GM12878 (cell line): ENCODE measurements around the gene CADPS. TPM values are rescaled to one million over a fixed set of nuclear protein-coding genes. Genes with fewer than 3 reads are reported as not detected.

Experiments used
- ATAC-seq: fragments of 200-7000 bp; cut with Tn5 transposase; 3 replicates; pipeline ENCODE4 v1.9.1; 2020; ENCODE audit warnings: mild to moderate bottlenecking, moderate library complexity
- BruUV-seq: library from RNA; stranded (reverse); fragments of 400-500 nt; replicated peaks from 2 replicates; lab custom pipeline; 2021; lab: Mats Ljungman, UMichigan
- CTCF ChIA-PET: fragments of 300-600 bp; sonication (Branson Sonifier 250); formaldehyde crosslinking; extraction: SDS; loops from one replicate; lab custom pipeline; 2021; ENCODE audit warnings: inconsistent platforms; lab: Yijun Ruan, JAX
- POLR2A ChIA-PET: fragments of 350-600 bp; formaldehyde crosslinking; extraction: SDS; loops from one replicate; lab custom pipeline; 2021; ENCODE audit warnings: inconsistent platforms; lab: Charles Lee
- RAD21 ChIA-PET: fragments of 300-600 bp; sonication (Branson Sonifier 250); formaldehyde crosslinking; loops from one replicate; lab custom pipeline; 2023; ENCODE audit warnings: antibody characterized with exemption; ENCODE audit not compliant: unreplicated experiment; lab: Charles Lee
- SMC1A ChIA-PET: fragments of 300-600 bp; sonication (Branson Sonifier 250); formaldehyde crosslinking; loops from one replicate; lab custom pipeline; 2023; ENCODE audit not compliant: unreplicated experiment, uncharacterized antibody; lab: Charles Lee
- DNase-seq: peaks from one replicate; pipeline ENCODE4 v3.0.0-alpha.2; 2011; ENCODE audit warnings: low read depth, low spot score
- FAIRE-seq: peaks from 3 replicates; lab custom pipeline; 2011; peaks lifted over from hg19 to GRCh38; lab: Jason Lieb, UNC
- H2AFZ ChIP-seq: 2 replicates; pipeline ENCODE4 v1.6.0; 2011; ENCODE audit warnings: low read depth, low read length, control low read depth; ENCODE audit not compliant: control insufficient read depth
- H3K27ac ChIP-seq: 2 replicates; pipeline ENCODE4 v1.5.1; 2011; ENCODE audit warnings: control low read depth; ENCODE audit not compliant: control insufficient read depth, insufficient read depth
- H3K27me3 ChIP-seq, 2 experiments: replicated peaks in 1 of 2; 2 replicates each; pipeline versions ENCODE4 v1.6.0 to v1.6.1; 2011; ENCODE audit warnings: low read length in 1 of 2; ENCODE audit not compliant: control insufficient read depth in 2 of 2, insufficient read depth in 2 of 2
- H3K36me3 ChIP-seq, 2 experiments: 2 replicates each; pipeline ENCODE4 v1.5.1; 2011; ENCODE audit warnings: low read length in 1 of 2; ENCODE audit not compliant: control insufficient read depth in 2 of 2, insufficient read depth in 2 of 2
- H3K4me1 ChIP-seq: 2 replicates; pipeline ENCODE4 v1.6.1; 2011; ENCODE audit warnings: mild to moderate bottlenecking, low read length, moderate library complexity, mixed read lengths; ENCODE audit not compliant: control insufficient read depth, insufficient read depth
- H3K4me2 ChIP-seq: 2 replicates; pipeline ENCODE4 v1.6.0; 2011; ENCODE audit warnings: control low read depth; ENCODE audit not compliant: control insufficient read depth, insufficient read depth
- H3K4me3 ChIP-seq: fragments of 200-600 bp; sonication (generic); 2 replicates; pipeline ENCODE4 v1.5.1; 2016
- H3K79me2 ChIP-seq: 2 replicates; pipeline ENCODE4 v1.6.0; 2011; ENCODE audit warnings: low read length; ENCODE audit not compliant: control insufficient read depth, insufficient read depth
- H3K9ac ChIP-seq: 2 replicates; pipeline ENCODE4 v1.8.0; 2011; ENCODE audit warnings: low read length, control low read depth, mixed read lengths; ENCODE audit not compliant: control insufficient read depth, insufficient read depth
- H3K9me3 ChIP-seq: replicated peaks from 3 replicates; pipeline ENCODE4 v1.5.1; 2011; ENCODE audit warnings: mild to moderate bottlenecking, low read length; ENCODE audit not compliant: control insufficient read depth, insufficient read depth
- H4K20me1 ChIP-seq: 2 replicates; pipeline ENCODE4 v1.6.0; 2011; ENCODE audit not compliant: control insufficient read depth, insufficient read depth
- BCL3 ChIP-seq: IDR thresholded peaks from 2 replicates; pipeline ENCODE4 v1.6.1; 2011; ENCODE audit warnings: borderline replicate concordance, low read depth, mild to moderate bottlenecking, moderate library complexity, low read length; ENCODE audit not compliant: insufficient read depth, poor library complexity, severe bottlenecking
- FOS ChIP-seq: IDR thresholded peaks from 3 replicates; pipeline ENCODE4 v1.6.1; 2011; ENCODE audit warnings: borderline replicate concordance; ENCODE audit not compliant: insufficient read length; ENCODE audit errors: extremely low read depth
- NR2C1 ChIP-seq: fragments of 450-650 bp; IDR thresholded peaks from 2 replicates; pipeline ENCODE4 v1.6.1; 2017; ENCODE audit warnings: antibody characterized with exemption, mild to moderate bottlenecking, moderate library complexity
- RAD51 ChIP-seq: fragments of 450-650 bp; IDR thresholded peaks from 2 replicates; pipeline ENCODE4 v1.6.1; 2016; ENCODE audit warnings: moderate library complexity, mild to moderate bottlenecking, inconsistent platforms
- SKIL ChIP-seq: fragments of 450-650 bp; IDR thresholded peaks from 2 replicates; pipeline ENCODE4 v1.6.1; 2017; ENCODE audit warnings: mild to moderate bottlenecking, low read depth, inconsistent platforms; ENCODE audit not compliant: poor library complexity, severe bottlenecking
- SMC3 ChIP-seq: IDR thresholded peaks from 2 replicates; pipeline ENCODE4 v1.6.1; 2011; ENCODE audit warnings: low read length, improper control_type of control experiment, borderline replicate concordance
- SPI1 ChIP-seq: IDR thresholded peaks from 2 replicates; pipeline ENCODE4 v1.6.1; 2011; ENCODE audit warnings: low read depth, mild to moderate bottlenecking, low read length, moderate library complexity, borderline replicate concordance; ENCODE audit not compliant: insufficient read depth
- WGBS: methylation state at CpG from one replicate; pipeline ENCODE4 v1.1.6; 2016; ENCODE audit warnings: low lambda C conversion rate; ENCODE audit not compliant: insufficient replicate concordance, insufficient coverage; ENCODE audit errors: missing lambda C conversion rate; 5-methylcytosine and 5-hydroxymethylcytosine counted together
- in situ Hi-C: fragments of 300-500 bp; cut with MboI; formaldehyde crosslinking; loops from 9 replicates; pipeline ENCODE4 v1.14.3; 2018; ENCODE audit warnings: mixed read lengths
- intact Hi-C: fragments of 100-400 bp; cut with micrococcal nuclease; formaldehyde crosslinking; loops from one replicate; pipeline ENCODE4 v1.14.2; 2022; ENCODE audit not compliant: unreplicated experiment
- polyA plus RNA-seq, 11 experiments: library from polyadenylated mRNA; depleted of rRNA in 4 of 11; unstranded in 6 of 11; stranded (reverse) in 5 of 11; fragments of >200 nt; fragmentation: Nextera tagmentation in 4 of 11; fragmentation: Illumina TruSeq in 1 of 11; extraction: Ambion mirVana in 4 of 11; extraction: Trizol in 1 of 11; gene quantifications; 1 replicate in 1 of 11; 2 replicates in 10 of 11; pipeline versions ENCODE4 v1.2.1 to v1.2.3, GENCODE V29; 2011 to 2016; ENCODE audit warnings: inconsistent platforms in 2 of 11, missing spikeins in 2 of 11, low read depth in 1 of 11
- total RNA-seq, 4 experiments: library from RNA; depleted of rRNA in 3 of 4; stranded (reverse); fragments of >200 nt in 3 of 4; fragmentation: Illumina TruSeq in 1 of 4; extraction: Trizol in 1 of 4; gene quantifications; 2 replicates each; pipeline versions ENCODE4 v1.2.1 to v1.2.3, GENCODE V29; 2013 to 2021

The CADPS gene
- total and polyA plus RNA-seq, 10 of the 15 experiments (the other 5 are each of a cell fraction or from before 2014, with no cell fraction given): 0.20 TPM; not detected in 9

- TF ChIP-seq SPI1 (peak; percentile 53; the same call in 1 of the 2 replicates), NR2C1 (no peak), SKIL (no peak)
- H3K4me2 ChIP-seq: no peak overlapping the region
- no peaks in the 10 kb centered on the region for H3K9me3 ChIP-seq
- 2% methylated on average over 3 of the region's 3 CpGs for WGBS
- H3K9ac ChIP-seq: no peak overlapping the region
- no peaks in the 10 kb centered on the region for H3K36me3 ChIP-seq
- H4K20me1 ChIP-seq: no peaks in the 10 kb centered on the region
- H2AFZ ChIP-seq: no peak overlapping the region
- no peak overlapping the region for H3K4me3 ChIP-seq
- ATAC-seq: no peak
- no peaks in the 10 kb centered on the region for H3K27me3 ChIP-seq
- intact Hi-C loops: no loop called here
- DNase-seq: no peak
- no TSS peak for BruUV-seq
- ChIA-PET RAD21 (no interaction called here), SMC1A (no interaction called here), POLR2A (no interaction called here), CTCF (no interaction called here)
- FAIRE-seq: no peak
- in situ Hi-C loops: no loop called here
- H3K27ac ChIP-seq: no peak overlapping the region
- no peaks in the 10 kb centered on the region for H3K79me2 ChIP-seq
- H3K4me1 ChIP-seq: no peaks in the 10 kb centered on the region
Measured at GRCh38 chr3:62758296-62759066, 116.7 kb downstream of the CADPS start.

GRCh38 chr3:62757045-62757444 lies 118.2 kb downstream of the CADPS start:
- Histone ChIP-seq H3K4me3 (no peak overlapping the region), H3K4me1 (no peaks in the 10 kb centered on the region), H3K36me3 (no peaks in the 10 kb centered on the region), H2AFZ (no peak overlapping the region), H3K27me3 (no peaks in the 10 kb centered on the region), H3K79me2 (no peaks in the 10 kb centered on the region), H3K9me3 (no peaks in the 10 kb centered on the region), H3K9ac (no peak overlapping the region), H4K20me1 (no peaks in the 10 kb centered on the region), H3K27ac (no peak overlapping the region), H3K4me2 (no peak overlapping the region)
- ChIA-PET SMC1A (no interaction called here), CTCF (no interaction called here), POLR2A (no interaction called here), RAD21 (interaction anchor here (1.0 kb wide), 1 partner anchor 100 kb away, joined by 3 read pairs; no protein-coding TSS in a partner anchor)
- no peak for FAIRE-seq
- in situ Hi-C loops: no loop called here
- no peak for ATAC-seq
- no TSS peak for BruUV-seq
- DNase-seq: no peak
- 33% methylated on average over 4 of the region's 4 CpGs for WGBS
- intact Hi-C loops: no loop called here
- TF ChIP-seq FOS (no peak), BCL3 (no peak), SMC3 (no peak), RAD51 (no peak)
